Hematopoietic multipotent progenitor cell treated with erythropoietin and hydrocortisone succinate and interleukin-3 and kit ligand, for 6 days (in vitro differentiated cells): ENCODE measurements around the gene ILF3.
"Not testable (repeated sequence)": the region's sequence is repeated elsewhere in the genome, so short reads cannot be mapped to it uniquely, and the experiment has no call there.

Experiments used
- DNase-seq: peaks from one replicate; pipeline ENCODE4 v3.0.0-alpha.2; 2015

ILF3 gene

DNA sequence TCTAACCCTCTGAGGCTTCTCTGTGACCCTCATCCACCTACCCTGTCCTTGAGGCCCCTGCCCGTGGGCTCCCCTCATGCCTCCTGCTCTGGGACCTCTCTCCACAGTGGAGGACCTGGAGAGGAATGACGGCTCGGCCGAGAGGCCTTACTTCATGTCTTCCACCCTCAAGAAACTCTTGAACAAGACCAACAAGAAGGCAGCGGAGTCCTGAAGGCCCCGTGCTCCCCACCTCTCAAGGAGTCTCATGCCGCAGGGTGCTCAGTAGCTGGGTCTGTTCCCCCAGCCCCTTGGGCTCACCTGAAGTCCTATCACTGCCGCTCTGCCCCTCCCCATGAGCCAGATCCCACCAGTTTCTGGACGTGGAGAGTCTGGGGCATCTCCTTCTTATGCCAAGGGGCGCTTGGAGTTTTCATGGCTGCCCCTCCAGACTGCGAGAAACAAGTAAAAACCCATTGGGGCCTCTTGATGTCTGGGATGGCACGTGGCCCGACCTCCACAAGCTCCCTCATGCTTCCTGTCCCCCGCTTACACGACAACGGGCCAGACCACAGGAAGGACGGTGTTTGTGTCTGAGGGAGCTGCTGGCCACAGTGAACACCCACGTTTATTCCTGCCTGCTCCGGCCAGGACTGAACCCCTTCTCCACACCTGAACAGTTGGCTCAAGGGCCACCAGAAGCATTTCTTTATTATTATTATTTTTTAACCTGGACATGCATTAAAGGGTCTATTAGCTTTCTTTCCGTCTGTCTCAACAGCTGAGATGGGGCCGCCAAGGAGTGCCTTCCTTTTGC lies 10.8 kb upstream of the ILF3 start:
- DNase-seq, result peak; percentile 44

DNA sequence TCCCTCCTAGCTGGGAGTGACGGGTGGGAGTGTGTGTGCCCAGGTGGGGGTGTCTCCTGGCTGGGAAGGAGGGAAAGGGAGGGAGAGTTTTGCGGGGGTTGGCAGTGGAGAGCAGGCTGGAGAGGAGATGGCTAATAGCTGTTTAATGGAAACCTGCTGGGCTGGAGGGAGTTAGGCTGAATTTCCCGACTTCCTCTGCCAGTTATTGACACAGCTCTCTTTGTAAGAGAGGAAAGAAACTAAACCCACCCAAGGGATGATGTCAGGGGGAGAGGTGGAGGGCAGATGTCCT lies 10.2 kb upstream of the ILF3 start:
- no peak for DNase-seq

DNA sequence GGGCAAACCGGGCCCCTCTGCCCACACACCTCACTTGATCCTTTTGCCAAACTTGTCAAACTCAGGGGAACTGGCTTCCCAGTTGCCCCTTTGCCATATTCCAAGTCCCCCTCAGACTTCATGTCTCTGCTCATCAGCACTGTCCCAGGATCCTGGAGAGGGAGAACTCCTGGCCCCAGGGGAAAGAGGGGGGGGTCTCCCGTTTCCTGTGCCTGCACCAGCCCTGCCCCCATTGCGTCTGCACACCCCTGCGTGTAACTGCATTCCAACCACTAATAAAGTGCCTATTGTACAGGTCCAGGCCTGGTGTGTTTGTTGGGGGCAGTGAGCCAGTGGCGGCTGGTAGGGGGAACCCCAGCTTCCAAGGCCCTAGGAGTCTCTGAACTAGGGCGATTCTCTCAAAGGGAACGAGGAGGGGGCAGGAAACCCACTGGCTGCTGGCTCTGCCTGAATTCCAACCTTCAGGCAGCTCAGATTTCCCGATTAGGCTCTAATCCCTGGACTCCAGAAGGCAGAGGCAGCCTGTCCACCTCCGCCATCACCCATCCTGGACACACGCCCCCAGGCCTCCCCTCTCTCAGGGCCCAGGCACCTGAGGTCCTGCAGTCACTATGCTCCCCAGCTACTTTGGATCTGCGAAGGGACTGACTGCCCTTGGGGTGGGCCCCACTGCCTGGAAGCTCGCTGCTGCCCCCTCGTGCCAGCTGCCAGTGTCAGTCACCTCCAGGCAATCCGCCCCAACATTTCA lies 9.7 kb upstream of the ILF3 start:
- peak; percentile 92 for DNase-seq

DNA sequence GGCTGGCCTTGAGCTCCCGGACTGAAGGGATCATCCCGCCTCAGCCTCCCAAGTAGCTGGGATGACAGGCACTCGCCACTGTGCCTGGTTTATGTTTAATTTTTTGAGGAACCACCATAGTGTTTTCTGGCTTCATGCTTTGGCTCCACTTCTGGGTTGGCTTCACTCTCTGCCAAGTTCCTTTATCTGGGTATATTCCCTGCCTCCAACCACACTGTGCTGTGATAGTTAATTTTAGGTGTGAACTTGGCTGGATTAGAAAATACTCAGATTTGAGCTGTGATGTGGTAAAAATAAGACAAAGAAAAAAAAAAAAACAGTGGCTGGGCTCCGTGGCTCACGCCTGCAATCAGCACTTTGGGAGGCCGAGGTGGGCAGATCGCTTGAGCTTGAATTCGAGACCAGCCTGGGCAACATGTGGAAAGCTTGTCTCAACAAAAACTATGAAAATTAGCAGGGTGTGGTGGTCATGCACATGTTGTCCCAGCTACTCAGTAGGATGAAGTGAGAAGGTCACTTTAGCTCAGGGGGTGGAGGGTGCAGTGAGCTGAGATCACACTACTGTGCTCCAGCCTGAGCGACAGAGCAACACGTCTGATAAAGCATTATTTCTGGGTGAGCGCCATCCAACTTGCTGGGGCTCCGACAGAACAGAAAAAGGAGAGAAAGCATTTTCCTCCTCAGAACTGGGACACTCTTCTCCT lies 7.5 kb upstream of the ILF3 start:
- peak; percentile 48 for DNase-seq

DNA sequence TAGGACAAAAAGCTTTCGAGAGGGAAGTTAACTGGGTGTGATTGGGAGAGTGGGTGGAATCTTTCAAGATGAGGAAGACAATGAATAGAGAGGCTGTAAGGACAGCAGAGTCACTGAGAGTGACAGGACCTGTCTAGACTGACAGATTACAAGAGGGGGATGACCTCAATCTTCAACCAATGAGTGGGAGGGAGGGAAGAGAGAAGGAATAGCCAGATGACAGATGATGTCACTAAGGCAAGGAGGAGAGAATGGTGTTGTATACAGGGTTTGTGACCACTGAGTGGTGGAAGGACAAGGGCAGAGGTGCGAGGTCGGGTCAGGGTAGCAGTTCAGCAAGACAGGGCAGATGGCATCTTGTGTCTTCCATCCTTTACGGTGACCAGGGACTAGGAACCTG lies 5.8 kb upstream of the ILF3 start:
- no peak for DNase-seq

DNA sequence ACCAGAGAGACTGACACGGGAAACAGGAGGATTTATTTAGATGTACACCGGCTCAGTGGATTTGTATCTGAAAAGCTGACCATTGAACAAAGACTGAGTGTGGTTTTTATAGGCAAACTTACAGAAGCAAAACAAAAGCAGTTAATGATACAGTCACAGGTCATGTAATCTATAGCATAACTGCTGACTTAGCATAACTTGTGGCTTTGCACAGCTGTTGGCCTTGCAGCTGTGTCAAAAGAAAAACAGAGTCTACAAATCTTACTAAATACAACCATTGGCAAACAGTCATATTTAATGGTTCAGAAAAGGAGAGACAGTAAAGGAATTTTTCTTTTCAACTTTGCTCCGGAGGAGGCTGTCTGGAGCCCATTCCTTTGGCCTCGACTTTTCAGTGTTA lies 2.3 kb upstream of the ILF3 start:
- DNase-seq, result peak; percentile 26

DNA sequence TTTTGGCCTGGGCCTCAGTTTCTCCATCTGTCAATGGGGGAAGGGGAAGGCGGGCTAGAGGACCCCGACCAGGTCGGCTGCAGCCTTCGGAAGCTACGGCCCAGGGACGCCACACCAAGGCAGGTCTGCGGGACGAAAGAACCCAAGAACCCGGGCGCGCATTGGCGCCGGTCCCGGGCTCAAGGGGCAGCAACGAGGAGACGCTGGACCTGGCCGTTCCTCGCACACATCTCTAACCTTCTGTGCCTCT lies 739 bp upstream of the ILF3 start:
- no peak for DNase-seq

DNA sequence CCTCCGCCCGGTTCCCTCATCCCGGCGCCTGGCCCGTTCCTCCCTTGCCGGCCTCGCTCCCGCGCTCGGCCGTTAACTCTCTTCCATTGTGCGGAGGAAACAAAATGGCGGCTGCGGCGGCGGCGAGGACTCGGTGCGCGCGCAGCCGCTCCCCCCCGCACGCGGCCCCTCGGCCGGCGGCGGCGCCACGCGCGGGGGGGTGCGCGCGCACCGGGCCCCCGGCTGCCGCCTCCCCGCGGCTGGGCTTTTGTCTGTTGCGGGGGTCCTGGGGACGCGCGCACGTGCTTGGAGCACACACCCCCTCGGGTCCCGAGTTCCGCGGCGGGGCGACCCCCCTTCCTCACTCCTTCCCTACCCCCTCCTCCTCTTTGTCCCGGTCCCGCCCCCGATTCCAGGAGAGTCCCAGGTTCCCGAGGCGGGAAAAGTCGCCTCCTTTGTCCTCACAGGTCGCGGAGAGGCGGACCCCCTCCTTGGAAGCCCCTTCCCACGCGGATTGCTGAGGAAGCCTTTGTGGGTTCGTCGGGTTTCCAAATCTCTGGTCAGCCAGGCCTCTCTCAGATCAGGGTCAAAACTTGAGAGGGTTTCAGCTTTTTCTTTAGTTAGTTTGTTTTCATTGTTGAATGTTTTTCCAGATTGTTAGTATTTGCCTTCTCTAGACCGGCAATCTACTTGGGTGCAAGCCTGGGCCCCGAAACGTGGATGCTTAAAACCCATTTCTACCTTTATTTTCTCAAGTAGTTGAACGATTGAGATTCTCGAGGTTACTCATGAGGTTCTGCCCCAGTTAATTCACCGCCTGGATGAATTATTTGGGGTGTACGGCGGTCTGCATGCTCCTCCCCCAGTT lies 687 bp downstream of the ILF3 start:
- DNase-seq, result peak; percentile 78

DNA sequence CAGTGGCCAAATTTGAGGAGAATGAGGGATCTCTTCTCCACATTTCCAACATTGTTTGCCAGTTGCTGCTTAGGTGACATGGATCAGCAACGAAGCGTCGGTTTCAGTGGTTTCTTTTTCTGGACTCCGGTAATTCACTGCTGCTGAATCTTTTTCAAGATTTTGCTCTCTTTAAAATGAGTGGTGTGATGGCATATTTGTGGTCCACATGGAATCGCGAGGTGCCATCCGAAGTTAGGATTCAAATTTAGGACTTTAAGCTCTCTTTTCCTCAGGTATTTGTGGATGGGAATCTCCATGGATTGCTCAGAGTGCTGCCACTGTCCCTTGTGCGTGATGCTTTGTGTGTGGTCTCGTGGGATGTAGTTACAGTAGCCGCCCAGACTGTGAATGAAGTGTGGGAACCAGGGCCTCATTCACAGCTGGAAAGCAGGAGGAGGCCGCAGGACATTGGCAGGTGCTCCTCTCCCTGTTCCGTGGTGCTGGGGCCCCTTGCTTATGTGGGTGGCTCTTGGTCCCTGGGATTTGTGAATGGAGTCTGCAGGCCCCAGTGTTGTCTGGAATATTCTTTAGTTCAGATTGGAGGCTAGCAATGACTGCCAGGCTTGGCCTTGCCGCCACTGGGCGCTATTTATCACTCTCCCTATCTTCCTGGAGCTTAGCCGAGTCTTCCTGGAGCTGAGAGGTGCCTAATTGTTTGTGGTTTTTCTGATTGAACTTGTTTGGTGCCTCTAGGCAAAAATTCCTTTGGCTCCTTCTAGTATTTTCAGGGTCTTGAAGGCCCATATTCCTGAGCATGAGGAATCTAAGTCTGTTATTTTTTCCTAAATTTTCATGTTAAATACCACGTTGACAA lies 1.5 kb downstream of the ILF3 start:
- peak; percentile 57 for DNase-seq

DNA sequence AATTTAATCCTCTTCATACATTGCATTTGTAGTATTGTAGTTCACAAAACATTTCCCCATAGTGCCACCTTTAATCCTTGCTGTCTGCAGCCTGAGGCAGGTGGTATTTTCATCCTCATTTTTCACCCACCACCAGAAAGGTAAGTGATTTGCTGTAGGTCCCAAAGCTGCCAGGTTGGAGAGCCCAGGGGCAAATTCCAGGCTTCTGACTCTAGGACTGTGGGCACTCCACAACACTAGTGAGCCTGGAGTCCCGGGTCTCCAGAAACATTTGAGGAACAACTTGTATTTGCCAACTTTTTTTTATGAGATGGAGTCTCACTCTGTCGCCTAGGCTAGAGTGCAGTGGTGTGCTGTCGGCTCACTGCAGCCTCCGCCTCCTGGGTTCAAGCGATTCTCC lies 6.2 kb downstream of the ILF3 start:
- DNase-seq, result no peak

DNA sequence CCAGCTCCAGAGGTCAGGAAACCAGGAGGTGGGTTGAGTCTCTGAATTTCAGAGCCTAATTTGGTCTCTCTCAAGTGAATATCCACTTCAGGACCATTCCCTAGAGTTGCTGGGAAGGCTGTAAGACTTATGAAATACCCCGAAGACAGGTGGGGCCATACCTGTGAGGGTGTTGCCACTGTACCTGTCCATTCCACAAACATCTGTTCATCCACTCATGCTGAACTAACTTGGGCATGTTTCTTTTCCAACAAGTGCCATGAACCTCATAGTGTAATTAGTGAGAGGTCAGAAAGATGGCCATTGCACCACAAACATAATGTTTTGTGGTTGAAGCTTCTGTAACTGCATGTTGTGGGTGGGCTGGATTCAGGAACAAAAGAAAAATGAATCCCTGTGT lies 7.8 kb downstream of the ILF3 start:
- no peak for DNase-seq

DNA sequence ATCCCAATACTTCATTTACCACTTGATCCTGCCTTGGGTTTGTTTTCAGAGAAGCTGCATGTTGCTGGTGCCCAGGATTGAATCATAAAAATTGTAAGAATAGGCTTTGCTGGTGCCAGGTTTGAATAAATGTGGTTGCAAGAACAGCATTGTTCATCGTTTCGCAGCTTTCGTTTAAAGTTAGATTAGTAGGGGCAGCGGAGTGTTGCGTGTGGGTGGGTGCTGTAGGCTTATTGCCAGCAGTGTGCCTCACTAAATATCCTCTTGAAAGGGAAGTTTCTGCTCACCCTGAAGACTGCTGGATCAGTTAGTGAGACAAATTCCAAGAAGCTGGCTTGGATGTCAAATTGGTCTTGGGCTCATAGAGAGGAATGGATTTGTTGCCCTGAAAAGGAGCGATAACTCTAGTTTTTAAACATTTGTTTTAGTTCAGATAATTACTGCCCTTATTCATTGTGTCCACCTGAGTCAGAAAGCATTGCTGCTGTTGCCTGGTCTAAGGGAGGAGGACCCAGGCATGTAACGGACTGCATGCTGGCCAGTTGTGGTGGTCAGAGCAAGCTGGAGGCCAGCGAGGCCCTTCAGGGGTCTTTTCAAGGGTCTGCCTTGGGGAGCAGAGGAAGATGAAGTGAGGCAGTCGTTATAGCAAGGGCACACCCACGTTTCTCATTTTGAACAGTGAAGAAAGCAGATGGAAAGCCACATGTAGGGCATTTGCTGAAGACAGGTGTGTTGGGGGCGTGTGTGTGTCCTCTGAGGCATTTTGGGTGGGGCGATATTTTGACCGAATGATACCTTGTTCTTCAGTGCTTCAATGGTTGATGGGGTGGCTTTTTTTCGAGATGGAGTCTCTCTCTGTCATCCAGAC lies 8.5 kb downstream of the ILF3 start:
- no peak for DNase-seq

DNA sequence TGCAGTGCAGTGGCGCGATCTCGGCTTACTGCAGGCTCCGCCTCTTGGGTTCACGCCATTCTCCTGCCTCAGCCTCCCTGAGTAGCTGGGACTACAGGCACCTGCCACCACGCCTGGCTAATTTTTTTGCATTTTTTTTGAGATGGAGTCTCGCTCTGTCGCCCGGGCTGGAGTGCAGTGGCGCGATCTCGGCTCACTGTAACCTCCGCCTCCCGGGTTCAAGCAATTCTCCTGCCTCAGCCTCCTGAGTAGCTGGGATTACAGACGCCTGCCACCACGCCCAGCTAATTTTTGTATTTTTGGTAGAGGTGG lies 9.1 kb downstream of the ILF3 start:
- not testable (repeated sequence) for DNase-seq

DNA sequence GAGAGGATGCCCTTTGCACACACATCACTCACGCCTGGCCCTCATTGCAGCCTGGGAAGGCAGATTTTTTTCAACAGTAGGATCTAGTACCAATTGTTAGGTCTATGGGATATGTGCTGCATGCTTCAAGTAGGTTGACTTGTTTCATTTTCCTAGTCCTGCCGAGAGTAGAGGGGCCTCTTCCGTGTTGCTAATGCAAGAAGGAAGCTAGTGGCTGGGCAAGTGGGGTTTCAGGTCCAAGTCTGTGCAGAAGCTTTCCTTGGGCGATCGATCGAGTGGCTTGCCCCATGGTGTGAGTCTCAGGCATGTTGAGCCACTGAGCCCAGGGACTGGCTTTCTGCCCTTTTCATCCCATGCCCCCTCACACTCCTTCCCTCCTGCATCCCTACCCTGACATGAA lies 13.7 kb downstream of the ILF3 start:
- DNase-seq, result no peak

DNA sequence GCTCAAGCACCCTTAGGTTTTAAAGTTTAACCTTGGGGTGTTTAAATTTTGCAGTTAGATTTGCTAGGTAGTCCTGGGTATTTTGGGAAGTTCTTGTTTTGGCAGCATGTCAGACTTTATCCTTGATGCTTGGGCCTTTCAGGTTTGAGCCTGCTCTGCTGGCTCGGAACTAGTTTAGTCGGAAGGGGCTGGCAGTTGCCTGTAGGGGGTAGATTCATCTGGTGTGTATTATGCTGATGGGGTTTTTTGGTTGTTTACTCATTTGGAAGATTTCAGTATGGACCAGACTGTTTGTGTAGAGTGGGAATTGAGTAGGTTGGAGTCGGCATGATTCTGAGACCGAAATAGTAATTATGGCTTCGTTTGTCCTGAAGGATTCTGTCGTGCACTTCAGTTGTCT lies 15.1 kb downstream of the ILF3 start:
- DNase-seq, result no peak

DNA sequence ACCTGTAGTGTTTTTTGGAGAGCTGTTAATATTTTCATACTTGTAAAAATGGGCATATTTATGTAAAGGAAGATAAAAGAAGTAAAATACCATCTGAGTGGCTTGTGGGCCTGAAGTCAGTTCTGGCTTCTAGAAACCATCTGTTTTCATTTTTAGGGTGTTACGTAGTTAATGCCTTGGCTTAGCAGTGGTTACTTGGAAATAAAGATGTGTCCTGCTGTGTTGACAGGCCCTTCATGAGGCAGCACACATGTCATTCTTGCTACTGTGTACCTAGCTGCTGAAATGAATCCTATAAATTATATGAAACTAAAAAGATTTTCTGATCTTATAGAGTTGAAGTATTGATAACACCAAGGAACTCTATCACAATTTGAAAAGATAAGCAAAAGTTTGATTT lies 16.0 kb downstream of the ILF3 start:
- DNase-seq, result no peak

DNA sequence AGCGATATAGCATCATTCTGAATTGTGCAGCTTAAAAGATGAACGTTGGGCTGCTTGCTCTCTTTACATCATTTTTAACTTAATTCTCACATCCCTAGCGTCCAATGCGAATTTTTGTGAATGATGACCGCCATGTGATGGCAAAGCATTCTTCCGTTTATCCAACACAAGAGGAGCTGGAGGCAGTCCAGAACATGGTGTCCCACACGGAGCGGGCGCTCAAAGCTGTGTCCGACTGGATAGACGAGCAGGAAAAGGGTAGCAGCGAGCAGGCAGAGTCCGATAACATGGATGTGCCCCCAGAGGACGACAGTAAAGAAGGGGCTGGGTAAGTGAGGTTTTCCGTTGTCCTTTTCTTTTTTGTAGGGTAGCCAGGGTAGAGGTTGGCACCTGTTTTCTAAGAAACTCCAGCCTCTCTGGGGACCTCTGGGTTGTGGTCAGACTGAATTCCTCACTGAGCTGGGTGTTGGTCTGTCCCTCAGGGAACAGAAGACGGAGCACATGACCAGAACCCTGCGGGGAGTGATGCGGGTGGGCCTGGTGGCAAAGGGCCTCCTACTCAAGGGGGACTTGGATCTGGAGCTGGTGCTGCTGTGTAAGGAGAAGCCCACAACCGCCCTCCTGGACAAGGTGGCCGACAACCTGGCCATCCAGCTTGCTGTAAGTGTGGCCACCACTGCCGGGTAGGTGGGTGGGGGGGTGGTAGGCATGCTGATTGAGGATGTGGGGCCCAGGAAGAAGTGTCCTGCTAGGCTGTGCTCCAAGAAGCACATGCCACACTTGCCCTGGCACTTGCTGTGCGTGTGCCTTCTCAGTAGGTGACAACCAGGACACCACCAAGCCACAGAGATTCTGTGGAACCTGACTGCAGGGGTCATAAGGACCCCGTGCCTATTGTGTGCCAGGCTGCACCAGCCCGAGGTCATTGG lies 17.0 kb downstream of the ILF3 start:
- DNase-seq, result no peak

DNA sequence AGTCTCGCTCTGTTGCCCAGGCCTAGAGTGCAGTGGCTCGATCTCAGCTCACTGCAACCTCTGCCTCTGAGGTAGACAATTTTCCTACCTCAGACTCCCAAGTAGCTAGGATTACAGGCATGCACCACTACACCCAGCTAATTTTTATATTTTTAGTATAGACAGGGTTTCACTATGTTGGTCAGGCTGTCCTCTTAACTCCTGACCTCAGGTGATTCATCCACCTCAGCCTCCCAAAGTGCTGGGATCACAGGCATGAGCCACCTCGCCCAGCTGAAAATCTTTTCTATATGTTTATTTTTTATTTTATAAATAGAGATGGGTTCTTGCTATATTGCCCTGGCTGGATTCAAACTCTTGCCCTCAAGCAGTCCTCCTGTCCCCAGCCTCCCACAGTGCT lies 17.8 kb downstream of the ILF3 start:
- DNase-seq, result not testable (repeated sequence)

DNA sequence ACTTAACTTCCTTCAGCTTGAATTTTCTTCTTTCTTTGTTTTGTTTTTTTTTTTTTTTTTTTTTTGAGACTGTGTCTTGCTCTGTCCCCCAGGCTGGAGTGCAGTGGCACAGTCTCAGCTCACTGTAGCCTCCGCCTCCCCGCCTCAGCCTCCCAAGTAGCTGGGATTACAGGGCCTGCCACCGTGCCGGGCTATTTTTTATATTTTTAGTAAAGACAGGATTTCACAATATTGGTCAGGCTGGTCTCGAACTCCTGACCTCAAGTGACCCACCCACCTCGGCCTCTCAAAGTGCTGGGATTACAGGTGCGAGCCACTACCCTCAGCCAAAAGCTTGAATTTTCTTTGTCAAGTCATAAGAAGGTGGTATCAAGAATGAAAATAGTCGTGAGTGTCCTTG lies 21.1 kb downstream of the ILF3 start:
- DNase-seq, result not testable (repeated sequence)

DNA sequence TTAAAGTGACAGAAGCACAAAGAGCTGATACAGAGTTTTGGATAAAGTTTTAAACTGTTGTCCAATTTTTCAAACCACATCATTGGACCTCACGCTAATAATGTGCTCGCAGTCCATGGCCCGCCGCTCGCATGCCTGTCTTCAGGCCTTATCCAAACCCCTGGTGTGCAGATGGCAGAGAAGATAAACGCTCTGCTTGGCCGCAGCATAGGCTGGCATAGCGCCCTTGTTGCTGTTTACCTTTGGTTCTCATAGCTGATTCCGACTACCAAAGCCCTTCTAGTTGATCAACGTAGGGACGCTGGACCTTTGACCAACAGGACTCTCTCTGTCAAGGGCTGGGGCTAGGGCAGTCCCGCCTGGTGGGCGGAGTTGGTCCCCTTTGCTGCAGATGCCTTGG lies 23.6 kb downstream of the ILF3 start:
- peak; percentile 91 for DNase-seq

DNA sequence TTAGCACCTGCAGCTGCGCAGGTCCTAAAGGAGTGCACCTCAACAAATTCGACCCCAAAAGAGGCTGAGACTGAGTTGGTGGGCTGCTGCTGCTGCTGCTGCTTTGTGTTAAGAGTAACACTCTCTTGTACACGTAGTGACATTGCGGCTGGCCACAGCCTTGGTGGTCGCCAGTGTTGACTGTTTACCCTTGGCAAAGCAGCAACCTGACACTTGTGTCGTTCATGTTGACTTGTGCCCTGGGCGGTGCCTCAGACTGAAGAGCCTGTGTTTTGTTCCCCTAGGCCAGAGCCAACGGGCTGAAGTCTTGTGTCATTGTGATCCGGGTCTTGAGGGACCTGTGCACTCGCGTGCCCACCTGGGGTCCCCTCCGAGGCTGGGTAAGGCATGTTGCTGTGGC lies 24.7 kb downstream of the ILF3 start:
- DNase-seq, result no peak
